Subcutaneous adipose tissue (tissue), 4 donors: ENCODE measurements around the gene ZNF425. TPM values are rescaled to one million over a fixed set of nuclear protein-coding genes. Genes with fewer than 3 reads are reported as not detected.

Experiments used
- total RNA-seq, 4 donors: library from RNA; depleted of rRNA; stranded (reverse); fragments of >200 nt; gene quantifications; one replicate each; pipeline ENCODE4 v1.1.0, GENCODE V29; 2016
- TF ChIP-seq, protein P1 (sequence below): fragments of 450-650 bp; IDR thresholded peaks from one replicate; pipeline ENCODE4 v1.5.1; 2016; ENCODE audit warnings: low read depth, mild to moderate bottlenecking, control low read depth, antibody characterized with exemption, moderate library complexity

ZNF425 gene
- total RNA-seq, 4 donors from 2014 or later = 0.82 to 2.9 (median 1.1) TPM

DNA sequence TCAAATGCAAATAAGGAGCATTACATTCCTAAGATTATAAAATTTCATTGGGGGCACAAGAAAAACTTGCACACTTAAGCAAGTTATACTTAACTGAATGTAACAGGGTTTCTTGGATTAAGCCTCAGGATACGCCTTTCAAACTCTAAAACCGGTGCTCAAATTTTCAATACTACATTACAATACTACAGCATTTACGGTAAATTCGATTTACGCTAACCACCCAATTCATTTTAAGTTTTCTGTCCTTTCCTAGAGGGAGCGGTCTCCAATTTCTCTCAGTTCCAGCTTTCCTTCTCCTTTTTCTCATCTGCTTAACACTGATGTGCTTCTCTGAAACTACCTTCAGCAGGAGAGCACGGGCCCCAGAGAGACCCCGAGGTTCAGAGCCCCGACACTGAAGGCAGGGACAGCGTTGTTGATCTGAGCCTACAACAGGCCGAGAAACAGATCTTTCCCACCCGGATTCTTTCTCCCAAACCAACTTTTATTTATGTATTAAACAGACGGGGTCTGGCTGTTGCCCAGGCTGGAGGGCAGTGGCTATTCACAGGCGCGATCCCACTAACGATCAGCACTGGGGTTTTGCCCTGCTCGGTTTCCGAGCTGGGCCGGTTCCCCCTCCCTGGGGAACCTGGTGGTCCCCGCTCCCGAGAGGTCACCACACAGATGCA lies 798 bp downstream of the ZNF425 start:
- TF ChIP-seq, protein P1, sequence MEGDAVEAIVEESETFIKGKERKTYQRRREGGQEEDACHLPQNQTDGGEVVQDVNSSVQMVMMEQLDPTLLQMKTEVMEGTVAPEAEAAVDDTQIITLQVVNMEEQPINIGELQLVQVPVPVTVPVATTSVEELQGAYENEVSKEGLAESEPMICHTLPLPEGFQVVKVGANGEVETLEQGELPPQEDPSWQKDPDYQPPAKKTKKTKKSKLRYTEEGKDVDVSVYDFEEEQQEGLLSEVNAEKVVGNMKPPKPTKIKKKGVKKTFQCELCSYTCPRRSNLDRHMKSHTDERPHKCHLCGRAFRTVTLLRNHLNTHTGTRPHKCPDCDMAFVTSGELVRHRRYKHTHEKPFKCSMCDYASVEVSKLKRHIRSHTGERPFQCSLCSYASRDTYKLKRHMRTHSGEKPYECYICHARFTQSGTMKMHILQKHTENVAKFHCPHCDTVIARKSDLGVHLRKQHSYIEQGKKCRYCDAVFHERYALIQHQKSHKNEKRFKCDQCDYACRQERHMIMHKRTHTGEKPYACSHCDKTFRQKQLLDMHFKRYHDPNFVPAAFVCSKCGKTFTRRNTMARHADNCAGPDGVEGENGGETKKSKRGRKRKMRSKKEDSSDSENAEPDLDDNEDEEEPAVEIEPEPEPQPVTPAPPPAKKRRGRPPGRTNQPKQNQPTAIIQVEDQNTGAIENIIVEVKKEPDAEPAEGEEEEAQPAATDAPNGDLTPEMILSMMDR = no peak

DNA sequence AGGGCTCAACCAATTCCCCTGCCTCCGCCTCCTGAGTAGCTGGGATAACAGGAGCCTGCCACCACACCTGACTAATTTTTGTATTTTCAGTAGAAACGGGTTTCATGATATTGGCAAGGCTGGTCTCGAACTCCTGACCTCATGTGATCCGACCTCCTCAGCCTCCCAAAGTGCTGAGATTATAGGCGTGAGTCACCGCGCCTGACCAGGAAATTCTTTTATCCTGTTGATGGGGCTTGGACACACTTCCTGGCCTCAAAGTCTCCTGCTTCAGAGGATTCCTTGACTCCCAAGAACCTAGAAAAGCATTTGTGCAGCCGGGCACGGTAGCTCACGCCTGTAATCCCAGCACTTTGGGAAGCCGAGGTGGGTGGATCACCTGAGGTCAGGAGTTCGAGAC lies 16.2 kb downstream of the ZNF425 start:
- TF ChIP-seq, protein P1 = no peak

- TF ChIP-seq, protein P1 = no peak
Measured at GRCh38 chr7:149104749-149105148, 21.4 kb downstream of the ZNF425 start.

DNA sequence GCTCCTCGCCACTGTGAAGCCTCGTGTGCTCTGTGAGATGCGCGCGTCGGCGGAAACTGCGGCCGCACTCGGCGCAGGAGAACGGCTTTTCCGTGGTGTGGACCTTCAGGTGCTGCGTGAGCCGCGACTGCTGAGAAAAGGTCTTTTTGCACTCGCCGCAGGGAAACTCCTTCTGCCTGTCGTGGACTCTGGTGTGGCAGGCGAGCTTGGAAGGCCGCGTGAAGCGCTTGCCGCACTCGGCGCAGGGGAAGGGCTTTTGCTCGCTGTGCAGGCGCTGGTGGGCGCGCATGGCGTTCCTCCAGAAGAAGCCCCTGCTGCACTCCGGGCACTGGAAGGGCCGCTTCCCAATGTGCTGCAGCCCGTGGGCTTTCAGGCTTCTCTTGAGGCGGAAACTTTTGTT lies 21.9 kb downstream of the ZNF425 start:
- TF ChIP-seq, protein P1 = no peak

DNA sequence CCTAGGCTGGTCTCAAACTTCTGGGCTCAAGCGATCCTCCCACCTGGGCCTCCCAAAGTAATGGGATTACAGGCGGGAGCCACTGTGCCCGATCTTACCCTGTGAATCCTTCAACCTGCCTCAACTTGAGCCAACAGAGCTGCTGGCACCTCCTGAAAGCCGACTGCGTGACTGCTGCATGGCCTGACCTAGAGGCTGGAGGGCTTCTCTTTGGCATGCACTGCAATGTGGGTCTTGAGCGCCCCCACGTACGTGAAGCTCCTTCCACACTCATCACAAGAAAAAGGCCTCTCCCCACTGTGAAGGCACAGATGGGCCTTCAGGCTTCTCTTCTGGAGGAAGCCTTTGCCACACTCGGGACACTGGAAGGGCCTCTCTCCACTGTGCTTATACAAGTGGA lies 22.7 kb downstream of the ZNF425 start:
- TF ChIP-seq, protein P1 = no peak

DNA sequence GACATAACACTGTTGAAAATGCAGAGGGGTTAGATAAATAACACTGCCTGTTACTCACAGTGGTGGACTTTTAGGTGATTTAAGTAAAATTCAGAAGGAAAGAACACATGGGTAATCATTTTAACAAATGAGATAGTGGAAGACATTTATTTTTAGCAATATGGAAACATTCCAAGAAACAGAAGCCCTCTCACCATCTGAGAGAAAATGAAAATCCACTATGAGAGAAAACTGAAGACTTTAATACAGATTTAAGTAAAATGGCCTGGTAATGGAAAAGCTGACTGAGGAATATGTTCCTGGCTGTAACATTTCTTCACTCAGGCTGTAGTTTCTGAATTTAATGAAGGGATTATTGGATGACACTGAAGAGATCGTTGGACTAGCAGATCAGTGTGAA lies 23.5 kb downstream of the ZNF425 start:
- TF ChIP-seq, protein P1 = no peak

DNA sequence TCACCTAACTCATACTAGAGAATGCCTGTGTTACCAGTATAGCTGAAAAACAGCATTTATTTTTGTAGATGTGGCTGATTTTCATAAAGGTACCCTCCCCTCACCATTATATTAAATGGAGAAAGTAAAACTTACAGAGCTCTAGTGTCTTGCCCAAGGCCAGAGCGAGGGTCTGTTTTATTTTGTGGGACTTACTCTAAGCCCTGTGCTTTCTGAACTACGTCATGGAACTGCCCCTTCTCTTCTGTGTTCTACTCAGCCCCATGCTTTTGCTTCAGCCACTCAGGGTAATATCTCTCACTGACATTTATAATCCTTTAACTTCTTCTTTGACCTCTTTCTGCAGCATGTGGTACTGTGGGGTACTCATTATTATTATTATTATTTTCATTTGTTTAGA lies 25.3 kb downstream of the ZNF425 start:
- TF ChIP-seq, protein P1 = no peak
